Breast epithelium (tissue), 4 donors: ENCODE results near the gene DSCAML1. TPM values are rescaled to one million over a fixed set of nuclear protein-coding genes. Genes with fewer than 3 reads are reported as not detected.

Source experiments
- DNase-seq, 2 donors: peaks; one replicate each; pipeline ENCODE4 v3.0.0-alpha.2; 2019; ENCODE audit warnings: low spot score in 2 of 2
- H3K27ac ChIP-seq, 2 donors: fragments of 200-600 bp; sonication (generic) in 1 of 2; one replicate each; pipeline ENCODE4 v1.5.1; 2016 to 2019; ENCODE audit warnings: mild to moderate bottlenecking in 1 of 2
- H3K27me3 ChIP-seq, 2 donors: fragments of 200-600 bp; sonication (generic) in 1 of 2; one replicate each; pipeline versions ENCODE4 v1.5.1 to v1.6.0; 2017 to 2019; ENCODE audit warnings: control low read depth in 1 of 2, mild to moderate bottlenecking in 1 of 2
- H3K36me3 ChIP-seq: fragments of 200-600 bp; one replicate; pipeline ENCODE4 v1.5.1; 2019
- H3K4me1 ChIP-seq, 2 donors: fragments of 200-600 bp; sonication (generic); one replicate each; pipeline ENCODE4 v1.5.1; 2016 to 2019; ENCODE audit warnings: control low read depth in 1 of 2
- H3K4me3 ChIP-seq, 3 donors: fragments of 200-600 bp; sonication (generic); 1 replicate in 2 of 3; 2 replicates in 1 of 3; pipeline ENCODE4 v1.5.1; 2016 to 2019; ENCODE audit warnings: mild to moderate bottlenecking in 3 of 3, moderate library complexity in 2 of 3
- H3K9me3 ChIP-seq, 2 donors: fragments of 200-600 bp; sonication (generic) in 1 of 2; one replicate each; pipeline ENCODE4 v1.5.1; 2016 to 2019; ENCODE audit warnings: control low read depth in 1 of 2
- POLR2A ChIP-seq: fragments of 450-650 bp; IDR thresholded peaks from one replicate; pipeline ENCODE4 v1.6.1; 2016; ENCODE audit warnings: antibody characterized with exemption, mild to moderate bottlenecking, moderate library complexity
- POLR2AphosphoS5 ChIP-seq, 3 donors: sonication (generic); formaldehyde crosslinking; IDR thresholded peaks; one replicate each; pipeline ENCODE4 v1.6.1; 2017; ENCODE audit warnings: antibody characterized with exemption in 3 of 3
- intact Hi-C: fragments of 100-400 bp; cut with DNase I; formaldehyde crosslinking; loops from one replicate; pipeline ENCODE4 v1.15.1; 2023; ENCODE audit warnings: low total_unique reads
- total RNA-seq, 3 donors: library from RNA; depleted of rRNA; stranded (reverse); fragments of >200 nt; gene quantifications; one replicate each; pipeline ENCODE4 v1.1.0, GENCODE V29; 2016
- TF ChIP-seq, protein P1 (sequence below), 3 donors: fragments of 450-650 bp; IDR thresholded peaks; one replicate each; pipeline ENCODE4 v1.5.1; 2016 to 2017; ENCODE audit warnings: antibody characterized with exemption in 3 of 3, mild to moderate bottlenecking in 3 of 3, moderate library complexity in 3 of 3

The DSCAML1 gene
- total RNA-seq, 3 donors from 2014 or later: 0.33 to 1.8 (median 0.64) TPM

DNA sequence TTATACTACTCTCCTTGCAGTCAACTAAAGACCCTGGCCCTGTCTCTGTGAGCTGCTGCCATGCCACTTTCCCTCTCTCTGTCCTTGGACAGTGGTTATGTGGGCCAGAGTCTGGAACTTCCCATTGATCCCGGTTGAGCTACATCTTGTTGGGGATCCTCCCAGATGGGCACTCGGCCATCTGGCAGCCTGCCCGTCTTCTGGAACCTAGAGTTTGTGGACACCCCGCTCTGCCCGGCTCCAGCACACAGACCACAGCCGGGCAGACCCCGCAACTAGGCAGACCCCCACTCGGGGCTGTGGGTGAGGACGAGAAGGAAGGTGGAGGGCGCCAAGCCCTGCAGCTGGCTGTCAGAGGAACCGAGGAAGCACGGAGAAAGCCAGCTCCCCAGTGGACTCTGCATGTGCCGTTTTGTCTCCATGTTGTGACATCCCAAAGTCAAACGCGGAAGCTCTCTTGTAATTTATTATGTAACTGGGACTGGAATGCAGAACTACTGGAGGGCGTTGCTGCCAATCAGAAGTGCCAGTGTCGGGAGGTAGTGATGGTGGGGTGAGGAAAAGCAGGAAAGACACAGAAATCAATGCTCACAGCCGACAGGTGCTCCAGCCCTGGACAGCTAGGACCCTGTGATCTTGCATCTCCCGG, 261.7 kb downstream of the DSCAML1 start:
- TF ChIP-seq POLR2AphosphoS5 (IDR thresholded peaks at IDR 0.05): no peak
- no peak for TF ChIP-seq POLR2A
- TF ChIP-seq, protein P1, sequence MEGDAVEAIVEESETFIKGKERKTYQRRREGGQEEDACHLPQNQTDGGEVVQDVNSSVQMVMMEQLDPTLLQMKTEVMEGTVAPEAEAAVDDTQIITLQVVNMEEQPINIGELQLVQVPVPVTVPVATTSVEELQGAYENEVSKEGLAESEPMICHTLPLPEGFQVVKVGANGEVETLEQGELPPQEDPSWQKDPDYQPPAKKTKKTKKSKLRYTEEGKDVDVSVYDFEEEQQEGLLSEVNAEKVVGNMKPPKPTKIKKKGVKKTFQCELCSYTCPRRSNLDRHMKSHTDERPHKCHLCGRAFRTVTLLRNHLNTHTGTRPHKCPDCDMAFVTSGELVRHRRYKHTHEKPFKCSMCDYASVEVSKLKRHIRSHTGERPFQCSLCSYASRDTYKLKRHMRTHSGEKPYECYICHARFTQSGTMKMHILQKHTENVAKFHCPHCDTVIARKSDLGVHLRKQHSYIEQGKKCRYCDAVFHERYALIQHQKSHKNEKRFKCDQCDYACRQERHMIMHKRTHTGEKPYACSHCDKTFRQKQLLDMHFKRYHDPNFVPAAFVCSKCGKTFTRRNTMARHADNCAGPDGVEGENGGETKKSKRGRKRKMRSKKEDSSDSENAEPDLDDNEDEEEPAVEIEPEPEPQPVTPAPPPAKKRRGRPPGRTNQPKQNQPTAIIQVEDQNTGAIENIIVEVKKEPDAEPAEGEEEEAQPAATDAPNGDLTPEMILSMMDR (IDR thresholded peaks at IDR 0.05): no peak
- intact Hi-C loops: no loop called here
- no peaks in the 10 kb centered on the region for H3K4me1 ChIP-seq
- H3K36me3 ChIP-seq: no peaks in the 10 kb centered on the region
- no peaks in the 10 kb centered on the region for H3K9me3 ChIP-seq
- H3K27me3 ChIP-seq: no peaks in the 10 kb centered on the region
- peak overlapping the region; percentile 49 to 52 for H3K27ac ChIP-seq
- DNase-seq: peak; percentile 44 to 63
- H3K4me3 ChIP-seq: peak overlapping the region; percentile 23 to 54 (median 37)

DNA sequence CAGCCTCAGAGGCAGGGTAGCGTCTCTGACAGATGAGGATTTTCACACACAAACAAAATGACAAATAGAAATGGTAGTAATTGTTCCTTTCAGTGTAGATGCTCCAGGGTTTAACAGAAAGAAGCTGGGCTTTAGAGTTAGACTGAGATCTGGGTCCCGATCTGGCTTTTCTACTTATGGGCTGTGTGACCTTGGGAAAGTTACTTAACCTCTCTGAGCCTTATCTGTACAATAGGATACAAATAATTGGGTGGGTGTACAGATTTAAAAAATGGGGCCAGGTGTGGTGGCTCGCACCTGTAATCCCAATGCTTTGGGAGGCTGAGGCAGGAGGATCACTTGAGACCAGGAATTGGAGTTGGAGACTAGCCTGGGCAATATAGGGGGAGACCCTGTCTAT, 264.4 kb downstream of the DSCAML1 start:
- Histone ChIP-seq H3K27me3 (no peaks in the 10 kb centered on the region), H3K9me3 (no peaks in the 10 kb centered on the region), H3K27ac (no peak overlapping the region), H3K4me3 (no peak overlapping the region), H3K4me1 (no peaks in the 10 kb centered on the region), H3K36me3 (no peaks in the 10 kb centered on the region)
- intact Hi-C loops: loop anchor here (2.0 to 5.0 kb wide), 2 partner anchors 20 to 130 kb away; no protein-coding TSS in a partner anchor
- TF ChIP-seq, protein P1 (IDR thresholded peaks at IDR 0.05): no peak
- TF ChIP-seq POLR2AphosphoS5 (IDR thresholded peaks at IDR 0.05) (no peak), POLR2A (no peak)
- DNase-seq: no peak

- Histone ChIP-seq H3K36me3 (no peaks in the 10 kb centered on the region), H3K27me3 (no peaks in the 10 kb centered on the region), H3K27ac (no peak overlapping the region), H3K4me1 (no peaks in the 10 kb centered on the region), H3K4me3 (no peak overlapping the region), H3K9me3 (no peaks in the 10 kb centered on the region)
- intact Hi-C loops: loop anchor here (5.0 kb wide), 1 partner anchor 132 kb away; no protein-coding TSS in a partner anchor
- no peak for DNase-seq
- TF ChIP-seq POLR2A: no peak
- no peak for TF ChIP-seq POLR2AphosphoS5 (IDR thresholded peaks at IDR 0.05)
- TF ChIP-seq, protein P1 (IDR thresholded peaks at IDR 0.05): no peak
Measured at GRCh38 chr11:117529816-117530215, 267.2 kb downstream of the DSCAML1 start.

DNA sequence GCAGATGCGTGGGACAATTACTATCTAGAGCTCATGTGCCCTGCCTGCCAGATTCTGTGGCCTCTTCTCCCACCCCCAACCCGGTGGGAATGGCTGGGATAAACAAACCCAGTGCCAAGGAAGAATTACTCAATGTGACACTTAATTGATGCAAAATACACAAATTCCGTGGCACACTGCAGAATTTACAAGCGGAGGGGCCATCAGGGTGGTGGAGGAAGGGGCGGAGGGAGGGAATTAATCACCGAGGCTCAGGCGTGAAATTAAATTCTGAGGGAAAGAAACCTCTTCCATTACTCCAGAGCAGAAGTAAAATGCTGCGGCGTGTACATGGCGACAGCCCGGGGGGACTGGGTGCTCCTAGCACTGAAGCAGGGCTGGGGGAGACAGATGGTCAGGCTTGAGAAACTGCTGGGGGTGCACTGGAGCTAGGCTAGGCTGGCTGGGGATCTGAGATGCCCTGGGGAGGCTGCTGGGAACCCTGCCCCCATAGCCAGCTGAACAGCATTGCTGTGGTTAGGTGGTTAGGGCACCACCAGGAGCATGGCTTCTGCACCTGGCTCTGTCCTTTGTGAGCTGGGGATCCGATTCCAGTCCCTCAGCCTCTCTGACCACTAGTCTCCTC, 268.8 kb downstream of the DSCAML1 start:
- Histone ChIP-seq H3K36me3 (no peaks in the 10 kb centered on the region), H3K4me3 (no peak overlapping the region), H3K27ac (no peak overlapping the region), H3K4me1 (no peaks in the 10 kb centered on the region), H3K9me3 (no peaks in the 10 kb centered on the region), H3K27me3 (no peaks in the 10 kb centered on the region)
- TF ChIP-seq, protein P1 (IDR thresholded peaks at IDR 0.05): no peak
- TF ChIP-seq POLR2A (no peak), POLR2AphosphoS5 (IDR thresholded peaks at IDR 0.05) (no peak)
- intact Hi-C loops: no loop called here
- DNase-seq: peak in 1 of 2 donors; percentile 50

DNA sequence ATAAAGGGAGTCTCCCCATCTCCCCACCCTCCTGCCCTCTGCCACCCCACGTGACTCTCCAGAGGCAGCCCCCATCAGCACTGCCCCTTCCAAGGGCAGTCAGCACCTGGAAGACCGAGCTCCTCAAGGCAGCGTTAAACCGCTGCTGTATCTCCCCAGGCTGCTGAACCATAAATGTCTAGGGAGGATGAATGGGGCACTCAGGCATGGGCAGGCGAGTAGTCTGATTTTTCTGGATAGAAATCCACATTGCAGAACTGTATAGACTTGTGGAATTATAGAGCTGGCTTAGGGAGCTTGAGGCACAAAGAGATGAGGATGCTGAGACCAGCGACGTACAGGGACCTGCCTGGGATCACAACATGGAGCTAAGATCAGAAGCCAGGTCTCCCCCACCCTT, 269.7 kb downstream of the DSCAML1 start:
- intact Hi-C loops: no loop called here
- TF ChIP-seq POLR2A: no peak
- TF ChIP-seq, protein P1 (IDR thresholded peaks at IDR 0.05): no peak
- no peak for TF ChIP-seq POLR2AphosphoS5 (IDR thresholded peaks at IDR 0.05)
- H3K27ac ChIP-seq: no peak overlapping the region

More for the DNA sequence above, 269.7 kb downstream of the DSCAML1 start:
- no peaks in the 10 kb centered on the region for H3K9me3 ChIP-seq
- no peak overlapping the region for H3K4me3 ChIP-seq
- H3K4me1 ChIP-seq: no peaks in the 10 kb centered on the region
- H3K27me3 ChIP-seq: no peaks in the 10 kb centered on the region
- H3K36me3 ChIP-seq: no peaks in the 10 kb centered on the region
- DNase-seq: no peak
